ENCODE results near the gene BICDL2. TPM values are rescaled to one million over a fixed set of nuclear protein-coding genes. Genes with fewer than 3 reads are reported as not detected.
A peak's percentile ranks its signal among the peaks of the same experiment; 100 is the strongest.

The BICDL2 gene
- total RNA-seq, 1 donor from 2014 or later = not detected

DNA sequence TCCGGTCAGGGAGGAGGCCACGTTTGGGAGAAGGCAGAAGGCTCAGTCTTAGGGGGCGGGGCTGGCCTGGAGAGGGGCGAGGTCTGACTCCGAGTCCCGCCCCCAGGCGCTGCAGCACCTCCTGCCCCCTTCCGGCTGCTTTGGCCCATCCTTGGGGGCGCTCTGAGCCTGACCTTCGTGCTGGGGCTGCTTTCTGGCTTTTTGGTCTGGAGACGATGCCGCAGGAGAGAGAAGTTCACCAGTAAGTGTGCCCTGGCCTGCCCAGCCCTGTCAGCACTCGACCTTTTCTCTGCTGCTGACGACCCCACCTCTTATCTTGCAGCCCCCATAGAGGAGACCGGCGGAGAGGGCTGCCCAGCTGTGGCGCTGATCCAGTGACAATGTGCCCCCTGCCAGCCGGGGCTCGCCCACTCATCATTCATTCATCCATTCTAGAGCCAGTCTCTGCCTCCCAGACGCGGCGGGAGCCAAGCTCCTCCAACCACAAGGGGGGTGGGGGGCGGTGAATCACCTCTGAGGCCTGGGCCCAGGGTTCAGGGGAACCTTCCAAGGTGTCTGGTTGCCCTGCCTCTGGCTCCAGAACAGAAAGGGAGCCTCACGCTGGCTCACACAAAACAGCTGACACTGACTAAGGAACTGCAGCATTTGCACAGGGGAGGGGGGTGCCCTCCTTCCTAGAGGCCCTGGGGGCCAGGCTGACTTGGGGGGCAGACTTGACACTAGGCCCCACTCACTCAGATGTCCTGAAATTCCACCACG, 15.1 kb downstream of the BICDL2 start:
- Histone ChIP-seq H3K9me3 (no peaks in the 10 kb centered on the region), H3K27me3 (peaks cover 6% of the 10 kb centered on the region), H3K4me3 (peak overlapping the region; percentile 68 to 93), H3K4me1 (peaks cover 9 to 34% of the 10 kb centered on the region in 2 donors), H3K27ac (peak overlapping the region; percentile 98 to 100), H3K36me3 (peaks cover 9% of the 10 kb centered on the region in 2 donors)
- peak; percentile 73 to 92 for DNase-seq (ENCODE audit: low spot score in 2 of 2)
- TF ChIP-seq, protein P1, sequence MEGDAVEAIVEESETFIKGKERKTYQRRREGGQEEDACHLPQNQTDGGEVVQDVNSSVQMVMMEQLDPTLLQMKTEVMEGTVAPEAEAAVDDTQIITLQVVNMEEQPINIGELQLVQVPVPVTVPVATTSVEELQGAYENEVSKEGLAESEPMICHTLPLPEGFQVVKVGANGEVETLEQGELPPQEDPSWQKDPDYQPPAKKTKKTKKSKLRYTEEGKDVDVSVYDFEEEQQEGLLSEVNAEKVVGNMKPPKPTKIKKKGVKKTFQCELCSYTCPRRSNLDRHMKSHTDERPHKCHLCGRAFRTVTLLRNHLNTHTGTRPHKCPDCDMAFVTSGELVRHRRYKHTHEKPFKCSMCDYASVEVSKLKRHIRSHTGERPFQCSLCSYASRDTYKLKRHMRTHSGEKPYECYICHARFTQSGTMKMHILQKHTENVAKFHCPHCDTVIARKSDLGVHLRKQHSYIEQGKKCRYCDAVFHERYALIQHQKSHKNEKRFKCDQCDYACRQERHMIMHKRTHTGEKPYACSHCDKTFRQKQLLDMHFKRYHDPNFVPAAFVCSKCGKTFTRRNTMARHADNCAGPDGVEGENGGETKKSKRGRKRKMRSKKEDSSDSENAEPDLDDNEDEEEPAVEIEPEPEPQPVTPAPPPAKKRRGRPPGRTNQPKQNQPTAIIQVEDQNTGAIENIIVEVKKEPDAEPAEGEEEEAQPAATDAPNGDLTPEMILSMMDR (IDR thresholded peaks at IDR 0.05) = peak; percentile 8 to 35 (median 32)
- intact Hi-C loops (cut with DNase I) = loop anchor here (2.0 to 10.0 kb wide), 9 partner anchors 117 to 1409 kb away; partner anchors contain the start of genes BRICD5, CEMP1, CRAMP1 and FLYWCH2

DNA sequence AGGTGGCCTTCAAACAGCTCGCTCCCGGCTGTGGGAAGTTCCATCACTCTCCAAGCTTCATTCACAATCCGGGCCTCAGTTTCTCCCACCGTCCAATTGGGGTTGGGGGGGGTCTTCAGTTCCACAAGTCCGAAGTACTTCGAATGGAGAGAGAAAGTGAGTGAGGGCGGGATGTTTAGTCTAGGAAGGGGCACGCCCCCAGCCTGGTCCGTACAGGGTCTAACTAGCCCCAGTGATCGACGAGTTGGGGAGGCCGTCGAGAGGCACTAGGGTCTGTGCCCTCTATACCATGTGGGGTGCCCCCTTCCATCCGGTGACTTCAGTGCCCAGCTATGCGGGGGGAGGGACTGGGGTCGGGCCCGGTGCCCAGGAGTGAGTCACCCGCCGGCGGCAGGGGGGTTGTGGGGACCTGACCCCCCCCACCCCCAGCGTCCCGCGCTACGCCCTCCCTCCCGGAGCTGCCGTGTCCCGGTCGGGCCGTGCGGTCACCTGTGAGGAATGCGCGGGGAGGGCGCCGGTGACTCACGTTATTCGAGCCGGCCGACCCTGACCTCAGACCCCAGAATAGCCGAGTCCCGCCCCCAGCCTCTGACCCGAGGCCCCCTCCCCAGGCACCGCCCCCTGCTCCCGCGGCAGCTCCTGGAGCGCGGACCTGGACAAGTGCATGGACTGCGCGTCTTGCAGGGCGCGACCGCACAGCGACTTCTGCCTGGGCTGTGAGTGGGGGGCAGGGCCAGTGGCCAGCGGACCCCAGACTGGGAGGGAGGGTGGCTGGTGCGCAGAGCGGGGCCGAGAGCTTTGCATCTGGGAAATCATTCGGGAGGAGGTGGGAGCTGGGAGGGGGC, 15.9 kb downstream of the BICDL2 start:
- intact Hi-C loops (cut with DNase I) = loop anchor here (1.0 to 10.0 kb wide), 10 partner anchors 17 to 1409 kb away; partner anchors contain the start of genes BRICD5, CEMP1, CRAMP1 and FLYWCH2
- H3K27me3 ChIP-seq = peaks cover 6% of the 10 kb centered on the region
- H3K4me1 ChIP-seq = peaks cover 9 to 34% of the 10 kb centered on the region in 2 donors
- peak overlapping the region; percentile 68 to 93 for H3K4me3 ChIP-seq
- peak; percentile 80 to 97 for DNase-seq (ENCODE audit: low spot score in 2 of 2)
- peak overlapping the region; percentile 98 to 100 for H3K27ac ChIP-seq
- peaks cover 1 to 2% of the 10 kb centered on the region in 2 donors for H3K36me3 ChIP-seq
- TF ChIP-seq, protein P1 (IDR thresholded peaks at IDR 0.05) = peak in 1 of 3 experiments; percentile 9
- no peaks in the 10 kb centered on the region for H3K9me3 ChIP-seq

DNA sequence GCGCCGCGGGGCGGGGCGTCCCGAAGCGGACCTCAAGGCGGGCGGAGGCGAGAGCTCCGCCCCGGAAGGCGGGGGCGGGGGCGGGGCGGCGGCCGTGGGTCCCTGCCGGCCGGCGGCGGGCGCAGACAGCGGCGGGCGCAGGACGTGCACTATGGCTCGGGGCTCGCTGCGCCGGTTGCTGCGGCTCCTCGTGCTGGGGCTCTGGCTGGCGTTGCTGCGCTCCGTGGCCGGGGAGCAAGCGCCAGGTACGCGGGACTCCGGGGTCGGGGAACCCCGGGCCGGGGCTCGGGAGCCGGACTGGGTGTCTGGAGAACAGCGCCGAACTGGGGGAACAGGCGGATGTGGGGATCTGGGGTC, 16.5 kb downstream of the BICDL2 start, which contains the start of gene TNFRSF12A:
TNFRSF12A (plus strand) TSS at position 122 of the 357 bp plus-strand sequence; CDS start at position 152, 30 bp downstream.
- H3K36me3 ChIP-seq = no peaks in the 10 kb centered on the region
- peak within 1 kb of the TSS; percentile 98 to 100 for H3K27ac ChIP-seq
- H3K9me3 ChIP-seq = no peaks in the 10 kb centered on the region
- H3K4me3 ChIP-seq = peak within 1 kb of the TSS; percentile 68 to 93
- peak in 1 of 2 donors; percentile 89 for DNase-seq (ENCODE audit: low spot score in 2 of 2)
- H3K4me1 ChIP-seq = peaks cover 9 to 34% of the 10 kb centered on the region in 2 donors
- TF ChIP-seq, protein P1 (IDR thresholded peaks at IDR 0.05) = peak in 1 of 3 experiments; percentile 26
- peaks cover 6% of the 10 kb centered on the region for H3K27me3 ChIP-seq
- intact Hi-C loops (cut with DNase I) = loop anchor here (1.0 to 10.0 kb wide), 10 partner anchors 16 to 1408 kb away; partner anchors contain the start of genes BRICD5, CEMP1, CRAMP1 and FLYWCH2

DNA sequence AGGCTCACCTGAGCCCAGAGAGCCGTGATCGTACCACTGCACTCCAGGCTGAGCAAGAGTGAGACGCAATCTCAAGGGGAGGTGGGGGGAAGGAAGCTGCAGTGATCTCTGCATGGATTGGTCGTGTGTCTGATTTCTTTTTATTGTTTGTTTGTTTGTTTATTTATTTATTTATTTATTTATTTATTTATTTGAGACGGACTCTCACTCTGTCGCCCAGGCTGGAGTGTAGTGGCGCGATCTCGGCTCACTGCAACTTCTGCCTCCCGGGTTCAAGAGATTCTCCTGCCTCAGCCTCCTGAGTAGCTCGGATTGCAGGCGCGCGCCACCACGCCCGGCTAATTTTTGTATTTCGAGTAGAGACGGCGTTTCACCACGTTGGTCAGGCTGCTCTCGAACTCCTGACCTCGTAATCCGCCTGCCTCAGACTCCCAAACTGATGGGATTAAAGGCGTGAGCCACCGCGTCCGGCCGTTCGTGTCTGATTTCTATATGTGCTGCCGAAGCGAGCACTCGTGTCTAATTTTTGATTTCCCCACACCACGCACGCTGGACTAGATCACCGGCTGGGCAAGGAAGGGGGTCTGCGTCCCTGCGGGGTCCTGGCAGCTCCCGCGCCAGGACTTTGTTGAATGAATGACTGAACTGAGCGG, 17.0 kb downstream of the BICDL2 start:
- intact Hi-C loops (cut with DNase I) = loop anchor here (1.0 to 10.0 kb wide), 10 partner anchors 15 to 1407 kb away; partner anchors contain the start of genes BRICD5, CEMP1, CRAMP1 and FLYWCH2
- DNase-seq (ENCODE audit: low spot score in 2 of 2) = no peak
- Histone ChIP-seq H3K9me3 (no peaks in the 10 kb centered on the region), H3K27ac (peak overlapping the region in 1 of 2 donors; percentile 100), H3K4me3 (peak overlapping the region; percentile 68 to 93), H3K27me3 (peaks cover 6% of the 10 kb centered on the region), H3K4me1 (peaks cover 9 to 29% of the 10 kb centered on the region in 2 donors), H3K36me3 (no peaks in the 10 kb centered on the region)
- TF ChIP-seq, protein P1 (IDR thresholded peaks at IDR 0.05) = no peak

Measured in ascending aorta (tissue), 2 donors.